ENCODE results near the gene CMPK2.
"Not testable (repeated sequence)": the region's sequence is repeated elsewhere in the genome, so short reads cannot be mapped to it uniquely, and the experiment has no call there.

The CMPK2 gene

DNA sequence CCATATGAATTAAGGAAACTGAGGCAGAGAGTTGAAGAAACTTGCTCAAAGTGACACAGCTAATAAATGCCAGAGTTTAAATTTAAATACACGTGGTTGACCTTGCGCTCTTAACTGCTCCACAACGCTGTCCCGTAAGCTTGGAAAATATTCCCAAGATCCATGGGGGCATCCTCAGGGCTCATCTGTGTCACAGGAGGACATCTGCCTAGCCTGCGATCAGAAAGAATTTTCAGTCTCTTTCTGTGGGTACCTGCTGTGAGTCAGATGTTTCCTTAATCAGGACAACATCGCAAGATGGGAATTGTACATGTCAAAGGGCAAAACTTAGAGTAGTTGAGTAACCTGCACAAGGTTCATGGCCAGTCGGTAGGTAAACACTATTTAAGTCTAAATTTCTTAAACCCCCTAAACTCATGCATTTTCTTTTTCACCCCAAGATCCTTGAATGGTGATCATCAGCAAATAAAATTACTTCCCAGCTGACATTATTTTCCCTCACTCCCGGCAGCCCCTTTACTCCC, 1.4 kb downstream of the CMPK2 start:
- TF ChIP-seq, protein P1, sequence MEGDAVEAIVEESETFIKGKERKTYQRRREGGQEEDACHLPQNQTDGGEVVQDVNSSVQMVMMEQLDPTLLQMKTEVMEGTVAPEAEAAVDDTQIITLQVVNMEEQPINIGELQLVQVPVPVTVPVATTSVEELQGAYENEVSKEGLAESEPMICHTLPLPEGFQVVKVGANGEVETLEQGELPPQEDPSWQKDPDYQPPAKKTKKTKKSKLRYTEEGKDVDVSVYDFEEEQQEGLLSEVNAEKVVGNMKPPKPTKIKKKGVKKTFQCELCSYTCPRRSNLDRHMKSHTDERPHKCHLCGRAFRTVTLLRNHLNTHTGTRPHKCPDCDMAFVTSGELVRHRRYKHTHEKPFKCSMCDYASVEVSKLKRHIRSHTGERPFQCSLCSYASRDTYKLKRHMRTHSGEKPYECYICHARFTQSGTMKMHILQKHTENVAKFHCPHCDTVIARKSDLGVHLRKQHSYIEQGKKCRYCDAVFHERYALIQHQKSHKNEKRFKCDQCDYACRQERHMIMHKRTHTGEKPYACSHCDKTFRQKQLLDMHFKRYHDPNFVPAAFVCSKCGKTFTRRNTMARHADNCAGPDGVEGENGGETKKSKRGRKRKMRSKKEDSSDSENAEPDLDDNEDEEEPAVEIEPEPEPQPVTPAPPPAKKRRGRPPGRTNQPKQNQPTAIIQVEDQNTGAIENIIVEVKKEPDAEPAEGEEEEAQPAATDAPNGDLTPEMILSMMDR (IDR thresholded peaks at IDR 0.05; ENCODE audit: control extremely low read depth, extremely low read depth, low read depth, missing control alignments), result no peak
- ChIA-PET CTCF (interaction anchor here (1.1 to 1.6 kb wide), 3 partner anchors 26 to 180 kb away, joined by 3 read pairs; no protein-coding TSS in a partner anchor), POLR2A (no interaction called here)
- DNase-seq (ENCODE audit: extremely low spot score), result no peak

DNA sequence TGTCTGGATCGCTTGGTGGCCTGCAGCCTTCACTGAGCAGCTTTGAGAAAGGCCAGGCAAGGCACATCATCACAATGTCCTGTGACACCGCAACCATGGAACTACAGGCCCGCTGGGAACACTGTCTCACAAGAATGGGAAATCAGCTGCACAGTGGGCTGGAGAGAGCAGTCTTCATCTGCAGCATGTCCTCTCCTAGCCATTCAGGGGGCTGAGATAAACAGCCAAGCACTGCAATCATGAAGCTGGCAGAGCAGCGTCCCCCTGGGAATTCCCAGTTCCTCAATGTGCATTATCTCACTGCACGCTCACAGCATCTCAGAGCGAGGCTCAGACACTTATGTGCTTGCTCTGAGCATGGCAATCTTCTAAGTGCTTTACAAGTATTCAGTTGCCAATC, 1.9 kb downstream of the CMPK2 start:
- CTCF ChIA-PET, result interaction anchor here (1.6 kb wide), 1 partner anchor 27 kb away, joined by 3 read pairs; no protein-coding TSS in a partner anchor
- TF ChIP-seq, protein P1 (IDR thresholded peaks at IDR 0.05; ENCODE audit: control extremely low read depth, extremely low read depth, low read depth, missing control alignments), result no peak
- POLR2A ChIA-PET, result no interaction called here
- no peak for DNase-seq (ENCODE audit: extremely low spot score)

DNA sequence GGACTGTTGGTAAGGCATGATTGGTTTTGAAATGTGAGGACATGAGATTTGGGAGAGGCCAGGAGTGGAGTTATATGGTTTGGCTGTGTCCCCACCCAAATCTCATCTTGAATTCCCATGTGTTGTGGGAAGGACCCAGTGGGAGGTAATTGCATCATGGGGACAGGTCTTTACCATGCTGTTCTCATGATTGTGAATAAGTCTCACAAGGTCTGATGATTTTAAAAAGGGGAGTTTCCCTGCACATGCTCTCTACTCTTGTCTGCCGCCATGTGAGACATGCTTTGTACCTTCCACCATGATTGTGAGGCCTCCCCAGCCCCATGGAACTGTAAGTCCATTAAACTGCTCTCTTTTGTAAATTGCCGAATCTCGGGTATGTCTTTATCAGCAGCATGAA, 5.4 kb downstream of the CMPK2 start:
- POLR2A ChIA-PET, result no interaction called here
- CTCF ChIA-PET, result interaction anchor here (1.8 kb wide), 1 partner anchor 184 kb away, joined by 4 read pairs; no protein-coding TSS in a partner anchor
- TF ChIP-seq, protein P1 (IDR thresholded peaks at IDR 0.05; ENCODE audit: control extremely low read depth, extremely low read depth, low read depth, missing control alignments), result no peak
- no peak for DNase-seq (ENCODE audit: extremely low spot score)

DNA sequence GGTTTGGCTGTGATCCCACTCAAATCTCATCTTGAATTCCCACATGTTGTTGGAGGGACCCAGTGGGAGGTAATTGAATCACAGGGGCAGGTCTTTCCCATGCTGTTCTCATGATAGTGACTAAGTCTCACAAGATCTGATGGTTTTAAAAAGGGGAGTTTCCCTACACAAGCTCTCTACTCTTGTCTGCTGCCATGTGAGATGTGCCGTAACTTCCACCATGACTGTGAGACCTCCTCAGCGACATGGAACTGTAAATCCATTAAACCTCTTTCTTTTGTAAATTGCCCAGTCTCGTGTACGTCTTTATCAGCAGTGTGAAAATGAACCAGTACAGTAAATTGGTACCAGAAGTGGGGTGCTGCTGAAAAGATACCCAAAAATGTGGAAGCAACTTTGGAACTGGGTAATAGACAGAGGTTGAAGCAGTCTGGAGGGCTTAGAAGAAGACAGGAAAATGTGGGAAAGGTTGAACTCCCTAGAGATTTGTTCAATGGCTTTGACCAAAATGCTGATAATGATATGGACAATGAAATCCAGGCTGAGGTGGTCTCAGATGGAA, 7.2 kb downstream of the CMPK2 start:
- POLR2A ChIA-PET; DNase-seq (ENCODE audit: extremely low spot score): not testable (repeated sequence)
- CTCF ChIA-PET, result interaction anchor here (0.8 kb wide), 1 partner anchor 11 kb away, joined by 3 read pairs; no protein-coding TSS in a partner anchor

DNA sequence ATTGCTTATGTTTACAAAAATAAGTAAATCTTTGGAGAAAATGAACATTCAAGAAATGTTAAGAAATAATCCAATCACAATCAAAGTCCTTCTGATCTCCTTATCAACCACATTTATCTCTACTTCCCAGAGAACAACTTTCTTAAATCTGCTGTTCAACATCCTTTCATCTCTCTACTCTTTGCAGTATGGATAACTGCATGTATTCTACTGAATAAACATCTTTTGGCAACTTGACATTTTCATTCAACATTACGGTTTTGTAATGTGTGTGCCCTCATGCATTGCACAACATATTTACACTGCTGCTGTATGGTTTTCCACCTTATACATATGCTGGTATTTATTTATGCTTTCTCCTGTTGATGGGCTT, 9.2 kb downstream of the CMPK2 start:
- CTCF ChIA-PET, result no interaction called here
- no peak for DNase-seq (ENCODE audit: extremely low spot score)
- TF ChIP-seq, protein P1 (IDR thresholded peaks at IDR 0.05; ENCODE audit: control extremely low read depth, extremely low read depth, low read depth, missing control alignments), result no peak
- POLR2A ChIA-PET, result no interaction called here

DNA sequence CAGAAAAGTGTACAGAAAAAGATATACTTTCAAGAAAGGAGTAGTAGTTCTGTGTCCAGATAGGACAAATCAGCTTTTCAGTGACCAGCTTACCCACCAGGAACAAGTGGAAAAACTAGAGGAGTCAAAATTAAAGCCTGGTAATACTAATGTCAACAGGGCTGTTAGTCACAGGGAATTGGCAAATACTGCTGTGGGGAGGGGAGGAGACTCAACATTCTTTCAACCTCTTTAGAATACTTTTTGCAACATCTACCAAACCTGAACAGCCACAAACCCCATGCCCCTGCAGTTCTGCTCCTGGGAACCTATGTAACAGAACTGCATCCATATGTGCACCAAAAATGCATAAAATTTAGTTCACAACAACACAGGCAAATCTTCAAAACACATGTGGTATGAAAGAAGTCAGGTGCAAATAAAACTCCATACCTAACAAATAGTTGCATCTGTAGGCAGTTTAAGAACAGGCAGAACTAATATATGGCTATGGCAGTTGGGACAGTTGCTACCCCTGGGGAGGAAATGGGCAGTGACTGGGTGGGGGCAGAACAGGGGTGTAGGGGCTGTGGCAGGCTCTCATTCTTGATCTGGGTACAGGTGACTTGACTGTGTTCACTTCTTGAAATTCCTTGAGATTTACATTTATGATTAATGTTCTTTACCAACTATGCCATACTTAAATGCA, 9.7 kb downstream of the CMPK2 start:
- ChIA-PET CTCF (no interaction called here), POLR2A (no interaction called here)
- DNase-seq (ENCODE audit: extremely low spot score), result no peak
- TF ChIP-seq, protein P1 (IDR thresholded peaks at IDR 0.05; ENCODE audit: control extremely low read depth, extremely low read depth, low read depth, missing control alignments), result no peak

DNA sequence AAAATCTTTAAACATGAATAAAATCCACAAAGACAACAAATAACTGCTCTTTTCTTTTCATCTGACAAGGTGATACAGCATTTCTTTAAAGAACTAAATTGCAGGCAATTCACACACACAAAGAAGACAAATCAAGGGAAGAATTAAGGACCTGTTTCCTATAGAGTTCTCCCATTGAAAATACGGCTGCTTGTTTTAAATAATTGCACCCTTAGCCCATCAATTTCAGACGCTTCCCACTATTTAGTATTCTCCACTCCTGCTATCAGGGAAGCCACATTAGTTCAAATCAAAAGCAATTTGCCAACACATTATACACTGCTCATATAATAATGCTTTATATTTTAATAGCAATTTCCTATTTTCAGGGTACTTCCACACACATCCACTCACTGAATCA, 11.3 kb downstream of the CMPK2 start:
- ChIA-PET POLR2A (no interaction called here), CTCF (no interaction called here)
- DNase-seq (ENCODE audit: extremely low spot score), result no peak
- TF ChIP-seq, protein P1 (IDR thresholded peaks at IDR 0.05; ENCODE audit: control extremely low read depth, extremely low read depth, low read depth, missing control alignments), result no peak
